Keratinocyte (primary cell): ENCODE data around the gene SETBP1. TPM values are rescaled to one million over a fixed set of nuclear protein-coding genes. Genes with fewer than 3 reads are reported as not detected.

ENCODE experiments used
- DNase-seq: peaks from one replicate; pipeline ENCODE4 v3.0.0-alpha.2; 2011; ENCODE audit warnings: low read depth, missing footprints, low spot score
- FAIRE-seq: peaks from 2 replicates; lab custom pipeline; 2011; peaks lifted over from hg19 to GRCh38; lab: Jason Lieb, UNC
- H2AFZ ChIP-seq: 2 replicates; pipeline ENCODE4 v1.6.0; 2012; ENCODE audit warnings: low read length, control low read depth, inconsistent platforms; ENCODE audit not compliant: control insufficient read depth
- H3K27ac ChIP-seq: 2 replicates; pipeline ENCODE4 v1.5.1; 2011; ENCODE audit warnings: low read length; ENCODE audit not compliant: control insufficient read depth, insufficient read depth
- H3K27me3 ChIP-seq: 3 replicates; pipeline ENCODE4 v1.6.0; 2011; ENCODE audit warnings: low read length; ENCODE audit not compliant: control insufficient read depth, insufficient read depth; ENCODE audit errors: extremely low read depth
- H3K36me3 ChIP-seq, 2 experiments: 2 replicates in 1 of 2; 3 replicates in 1 of 2; pipeline ENCODE4 v1.5.1; 2011; ENCODE audit warnings: low read length in 2 of 2, mild to moderate bottlenecking in 1 of 2; ENCODE audit not compliant: control insufficient read depth in 2 of 2, insufficient read depth in 2 of 2; ENCODE audit errors: extremely low read depth in 1 of 2
- H3K4me1 ChIP-seq: 3 replicates; pipeline ENCODE4 v1.5.1; 2011; ENCODE audit warnings: low read length; ENCODE audit not compliant: control insufficient read depth, insufficient read depth; ENCODE audit errors: extremely low read depth
- H3K4me2 ChIP-seq: 3 replicates; pipeline ENCODE4 v1.6.0; 2011; ENCODE audit warnings: low read depth, low read length; ENCODE audit not compliant: control insufficient read depth, insufficient read depth; ENCODE audit errors: extremely low read depth
- H3K4me3 ChIP-seq, 3 experiments: fragments of 200-600 bp in 1 of 3; sonication (generic) in 1 of 3; 2 replicates in 2 of 3; 3 replicates in 1 of 3; pipeline ENCODE4 v1.5.1; 2011 to 2016; ENCODE audit warnings: low read length in 3 of 3, mild to moderate bottlenecking in 3 of 3, control low read depth in 2 of 3, inconsistent platforms in 1 of 3, low read depth in 1 of 3, mixed read lengths in 1 of 3, mixed run types in 1 of 3, moderate library complexity in 1 of 3; ENCODE audit not compliant: control insufficient read depth in 2 of 3, insufficient read depth in 2 of 3; ENCODE audit errors: extremely low read depth in 1 of 3
- H3K79me2 ChIP-seq: 2 replicates; pipeline ENCODE4 v1.6.0; 2012; ENCODE audit warnings: low read length; ENCODE audit not compliant: control insufficient read depth, insufficient read depth
- H3K9ac ChIP-seq: 3 replicates; pipeline ENCODE4 v1.6.0; 2011; ENCODE audit warnings: low read length; ENCODE audit not compliant: control insufficient read depth, insufficient read depth; ENCODE audit errors: extremely low read depth
- H3K9me1 ChIP-seq: 3 replicates; pipeline ENCODE4 v1.6.0; 2011; ENCODE audit warnings: low read length; ENCODE audit not compliant: control insufficient read depth, insufficient read depth; ENCODE audit errors: extremely low read depth
- H3K9me3 ChIP-seq: 2 replicates; pipeline ENCODE4 v1.5.1; 2012; ENCODE audit warnings: low read depth, low read length; ENCODE audit not compliant: control insufficient read depth
- H4K20me1 ChIP-seq: 3 replicates; pipeline ENCODE4 v1.6.0; 2011; ENCODE audit warnings: low read length; ENCODE audit not compliant: control insufficient read depth, insufficient read depth; ENCODE audit errors: extremely low read depth
- CTCF ChIP-seq, 3 experiments: IDR thresholded peaks in 1 of 3; conservative IDR thresholded peaks in 1 of 3; optimal IDR thresholded peaks in 1 of 3; 2 replicates in 2 of 3; 3 replicates in 1 of 3; pipeline versions ENCODE3 to v1.5.1; 2011; ENCODE audit warnings: low read length in 3 of 3, mild to moderate bottlenecking in 3 of 3, moderate library complexity in 2 of 3, control low read depth in 1 of 3, inconsistent platforms in 1 of 3; ENCODE audit not compliant: insufficient read depth in 2 of 3; ENCODE audit errors: extremely low read depth in 1 of 3
- EZH2 ChIP-seq: IDR thresholded peaks from one replicate; pipeline ENCODE4 v1.6.1; 2012; ENCODE audit warnings: inconsistent platforms, mild to moderate bottlenecking, low read length, moderate library complexity
- dilution Hi-C: fragments of 300-500 bp; cut with MboI; formaldehyde crosslinking; loops from one replicate; pipeline ENCODE4 v1.7.0; 2020; ENCODE audit warnings: low sequenced_read_pairs; ENCODE audit not compliant: extremely low pct_ligation_motif_present
- polyA plus RNA-seq, 5 experiments: library from polyadenylated mRNA; depleted of rRNA in 3 of 5; stranded (reverse) in 3 of 5; stranded (forward) in 1 of 5; unstranded in 1 of 5; fragments of >200 nt; gene quantifications; 1 replicate in 1 of 5; 2 replicates in 3 of 5; 3 replicates in 1 of 5; pipeline versions ENCODE4 v1.2.1 to v1.2.3, GENCODE V29; 2011 to 2012; ENCODE audit warnings: missing spikeins in 2 of 5, low read depth in 1 of 5, low replicate concordance in 1 of 5

Gene SETBP1
- polyA plus RNA-seq, 1 donor (not counting 4 experiments of a cell fraction or from before 2014, with no cell fraction given) = 3.3 TPM

GRCh38 chr18:44979748-44980147 is 299.1 kb downstream of the SETBP1 start:
- FAIRE-seq = no peak
- no peaks in the 10 kb centered on the region for H3K79me2 ChIP-seq
- dilution Hi-C loops = no loop called here
- TF ChIP-seq EZH2 = no peak
- no peak overlapping the region for H3K4me2 ChIP-seq
- H3K27me3 ChIP-seq = no peaks in the 10 kb centered on the region
- DNase-seq = no peak
- no peak overlapping the region for H3K4me3 ChIP-seq
- no peak overlapping the region for H3K27ac ChIP-seq
- no peak overlapping the region for H3K9ac ChIP-seq
- no peaks in the 10 kb centered on the region for H3K4me1 ChIP-seq
- no peak overlapping the region for H2AFZ ChIP-seq
- no peaks in the 10 kb centered on the region for H3K9me3 ChIP-seq
- H4K20me1 ChIP-seq = no peaks in the 10 kb centered on the region
- H3K36me3 ChIP-seq = no peaks in the 10 kb centered on the region
- no peaks in the 10 kb centered on the region for H3K9me1 ChIP-seq

GRCh38 chr18:44981121-44981520 is 300.4 kb downstream of the SETBP1 start:
- H3K27me3 ChIP-seq = no peaks in the 10 kb centered on the region
- H3K9me1 ChIP-seq = no peaks in the 10 kb centered on the region
- H3K79me2 ChIP-seq = no peaks in the 10 kb centered on the region
- H3K4me2 ChIP-seq = no peak overlapping the region
- DNase-seq = no peak
- no peak overlapping the region for H3K9ac ChIP-seq
- TF ChIP-seq CTCF (optimal IDR thresholded peaks at IDR 0.05 in 1 of 3, IDR thresholded peaks at IDR 0.05 in 1 of 3, conservative IDR thresholded peaks at IDR 0.05 in 1 of 3; ENCODE audit: extremely low read depth in 1 of 3, insufficient read depth in 2 of 3, low read length in 3 of 3) (no peak), EZH2 (no peak)
- peak; percentile 5 for FAIRE-seq
- no peaks in the 10 kb centered on the region for H3K36me3 ChIP-seq
- H3K4me1 ChIP-seq = no peaks in the 10 kb centered on the region
- no peaks in the 10 kb centered on the region for H4K20me1 ChIP-seq
- no peak overlapping the region for H2AFZ ChIP-seq
- dilution Hi-C loops = no loop called here
- no peak overlapping the region for H3K27ac ChIP-seq
- no peak overlapping the region for H3K4me3 ChIP-seq
- H3K9me3 ChIP-seq = no peaks in the 10 kb centered on the region

- Histone ChIP-seq H3K4me3 (no peak overlapping the region), H3K4me2 (no peak overlapping the region), H3K9ac (no peak overlapping the region), H3K4me1 (peaks cover 6% of the 10 kb centered on the region), H3K27ac (no peak overlapping the region), H3K9me3 (no peaks in the 10 kb centered on the region), H3K36me3 (no peaks in the 10 kb centered on the region), H3K27me3 (no peaks in the 10 kb centered on the region), H3K79me2 (no peaks in the 10 kb centered on the region), H3K9me1 (no peaks in the 10 kb centered on the region), H4K20me1 (no peaks in the 10 kb centered on the region), H2AFZ (no peak overlapping the region)
- TF ChIP-seq EZH2 = no peak
- TF ChIP-seq CTCF (optimal IDR thresholded peaks at IDR 0.05 in 1 of 3, IDR thresholded peaks at IDR 0.05 in 1 of 3, conservative IDR thresholded peaks at IDR 0.05 in 1 of 3; ENCODE audit: extremely low read depth in 1 of 3, insufficient read depth in 2 of 3, low read length in 3 of 3) = no peak
- DNase-seq (no peak), FAIRE-seq (no peak)
- dilution Hi-C loops = no loop called here
These were observed 306.2 kb downstream of the SETBP1 start for GRCh38 chr18:44986933-44987332.
